Lung (tissue), 12 donors: ENCODE measurements around the gene SPATA19. TPM values are rescaled to one million over a fixed set of nuclear protein-coding genes. Genes with fewer than 3 reads are reported as not detected.
A peak's percentile ranks its signal among the peaks of the same experiment; 100 is the strongest.

Source experiments
- ATAC-seq: fragments of 200-7000 bp; cut with Tn5 transposase; one replicate; pipeline ENCODE4 v1.9.1; 2020; ENCODE audit warnings: moderate number of reproducible peaks; ENCODE audit not compliant: insufficient read depth, low FRiP score
- DNase-seq, 3 donors: peaks; one replicate each; pipeline ENCODE4 v3.0.0-alpha.2; 2013 to 2017
- H3K27ac ChIP-seq, 2 donors: one replicate each; pipeline ENCODE4 v1.5.1; 2013; ENCODE audit warnings: mild to moderate bottlenecking in 2 of 2, moderate library complexity in 2 of 2, control low read depth in 1 of 2, inconsistent platforms in 1 of 2, low read depth in 1 of 2, low read length in 1 of 2
- H3K27me3 ChIP-seq, 3 donors: one replicate each; pipeline ENCODE4 v1.5.1; 2013; ENCODE audit warnings: low read length in 2 of 3; ENCODE audit not compliant: control insufficient read depth in 3 of 3, insufficient read depth in 3 of 3
- H3K36me3 ChIP-seq, 4 donors: one replicate each; pipeline ENCODE4 v1.5.1; 2013; ENCODE audit warnings: low read length in 4 of 4, mild to moderate bottlenecking in 1 of 4, moderate library complexity in 1 of 4; ENCODE audit not compliant: control insufficient read depth in 4 of 4, insufficient read depth in 4 of 4
- H3K4me1 ChIP-seq, 5 donors: one replicate each; pipeline ENCODE4 v1.5.1; 2013; ENCODE audit warnings: low read length in 5 of 5, mild to moderate bottlenecking in 2 of 5, moderate library complexity in 1 of 5; ENCODE audit not compliant: control insufficient read depth in 5 of 5, insufficient read depth in 5 of 5
- H3K4me3 ChIP-seq: one replicate; pipeline ENCODE4 v1.5.1; 2013; ENCODE audit warnings: mild to moderate bottlenecking, control low read depth, moderate library complexity
- H3K9ac ChIP-seq, 2 donors: one replicate each; pipeline ENCODE4 v1.5.1; 2013; ENCODE audit warnings: low read length in 2 of 2, control low read depth in 1 of 2; ENCODE audit not compliant: insufficient read depth in 1 of 2
- H3K9me3 ChIP-seq, 4 donors: one replicate each; pipeline ENCODE4 v1.5.1; 2013; ENCODE audit warnings: low read length in 3 of 4, mild to moderate bottlenecking in 1 of 4, moderate library complexity in 1 of 4; ENCODE audit not compliant: control insufficient read depth in 4 of 4, insufficient read depth in 3 of 4
- CTCF ChIP-seq: IDR thresholded peaks from 2 replicates; pipeline ENCODE4 v1.5.1; 2012; ENCODE audit warnings: mild to moderate bottlenecking; ENCODE audit errors: control extremely low read depth, extremely low read depth
- WGBS, 2 donors: extraction: QIAGEN DNeasy Blood & Tissue Kit; methylation state at CpG; one replicate each; pipeline ENCODE4 v1.1.7; 2013; 5-methylcytosine and 5-hydroxymethylcytosine counted together
- polyA plus RNA-seq, 2 donors: library from polyadenylated mRNA; stranded (reverse); fragments of 200-250 nt; gene quantifications; one replicate each; pipeline ENCODE4 v1.2.1, GENCODE V29; 2013
- total RNA-seq, 2 donors: library from RNA; depleted of rRNA in 1 of 2; stranded (reverse); fragments of >200 nt in 1 of 2; gene quantifications; one replicate each; pipeline ENCODE4 v1.2.1, GENCODE V29; 2014 to 2021
- donor health status: control.
- donor health status: control.
- donor health status: Bipolar disorder and iron deficiency.
- donor health status: healthy.
- donor health status: DM: yes; HTN: yes; CAD: no.

SPATA19 gene
- total and polyA plus RNA-seq, 4 donors = not detected

- peaks cover 0 to 8% (median 4%) of the 10 kb centered on the region in 3 donors for H3K27me3 ChIP-seq
- no peak overlapping the region for H3K9ac ChIP-seq
- no peak overlapping the region for H3K27ac ChIP-seq
- TF ChIP-seq CTCF = no peak
- no peaks in the 10 kb centered on the region for H3K36me3 ChIP-seq
- no peaks in the 10 kb centered on the region for H3K9me3 ChIP-seq
- WGBS, 2 donors = 42 to 58% methylated on average over 23 of the region's 23 CpGs
- DNase-seq = peak; percentile 59 to 74 (median 70)
- H3K4me1 ChIP-seq = peaks cover 0 to 28% (median 7%) of the 10 kb centered on the region in 5 donors
- ATAC-seq = no peak
- H3K4me3 ChIP-seq = no peak overlapping the region
These were observed 35.5 kb downstream of the SPATA19 start for GRCh38 chr11:133809569-133810491.

- Histone ChIP-seq H3K36me3 (no peaks in the 10 kb centered on the region), H3K9ac (no peak overlapping the region), H3K4me1 (peaks cover 0 to 28% (median 7%) of the 10 kb centered on the region in 5 donors), H3K4me3 (no peak overlapping the region), H3K27me3 (peaks cover 0 to 8% (median 4%) of the 10 kb centered on the region in 3 donors), H3K9me3 (no peaks in the 10 kb centered on the region), H3K27ac (no peak overlapping the region)
- ATAC-seq (no peak), DNase-seq (peak in 1 of 3 donors; percentile 19)
- no peak for TF ChIP-seq CTCF
- WGBS, 2 donors = 42 to 53% methylated on average over 13 of the region's 13 CpGs
These were observed 36.7 kb downstream of the SPATA19 start for GRCh38 chr11:133808393-133809140.

GRCh38 chr11:133803026-133803425, 42.3 kb downstream of the SPATA19 start:
- DNase-seq = no peak
- no peak for ATAC-seq
- no peak overlapping the region for H3K4me3 ChIP-seq
- H3K27ac ChIP-seq = no peak overlapping the region
- no peaks in the 10 kb centered on the region for H3K4me1 ChIP-seq
- WGBS, 2 donors = 79 to 83% methylated on average over 7 of the region's 7 CpGs
- H3K27me3 ChIP-seq = peaks cover 0 to 3% (median 2%) of the 10 kb centered on the region in 3 donors
- H3K36me3 ChIP-seq = no peaks in the 10 kb centered on the region
- no peak for TF ChIP-seq CTCF
- peaks cover 0 to 4% (median 0%) of the 10 kb centered on the region in 4 donors for H3K9me3 ChIP-seq
- H3K9ac ChIP-seq = no peak overlapping the region
